Measurements from ENCODE around the gene RPS2.

The RPS2 gene

GRCh38 chr16:1972490-1972877 lies 7.9 kb upstream of the RPS2 start:
- Histone ChIP-seq H4K20me1 (ENCODE audit: insufficient read depth, low read length) (peaks cover 31% of the 10 kb centered on the region), H3K36me3 (ENCODE audit: insufficient read depth, low read length) (peaks cover 36% of the 10 kb centered on the region), H3K79me2 (ENCODE audit: insufficient read depth, low read length) (peaks cover 43% of the 10 kb centered on the region), H3K4me1 (ENCODE audit: insufficient read depth, low read length) (peaks cover 34% of the 10 kb centered on the region), H2AFZ (ENCODE audit: low read depth, low read length) (peak overlapping the region; percentile 70), H3K9me3 (ENCODE audit: insufficient read depth, low read length, severe bottlenecking) (no peaks in the 10 kb centered on the region), H3K4me2 (ENCODE audit: insufficient read depth, low read length) (peak overlapping the region; percentile 99), H3K27me3 (ENCODE audit: insufficient read depth, low read length, poor library complexity) (no peaks in the 10 kb centered on the region), H3K9ac (ENCODE audit: low read depth, low read length) (peak overlapping the region; percentile 74), H3K4me3 (ENCODE audit: low read depth in 1 of 2, low read length in 2 of 2) (peak overlapping the region; percentile 65 to 73), H3K27ac (ENCODE audit: low read length) (peak overlapping the region; percentile 61)
- DNase-seq (peak; percentile 34), ATAC-seq (ENCODE audit: insufficient read depth, low read depth) (no peak)
- no peak for TF ChIP-seq EZH2 (IDR thresholded peaks at IDR 0.05; ENCODE audit: borderline replicate concordance, low read depth, low read length, severe bottlenecking)
- no peak for TF ChIP-seq CTCF (IDR thresholded peaks at IDR 0.05; ENCODE audit: borderline replicate concordance, extremely low read depth, low read length, poor library complexity, severe bottlenecking)

GRCh38 chr16:1971796-1972489 lies 7.3 kb upstream of the RPS2 start, which contains the start of gene TBL3:
Gene TBL3, plus strand, starts transcription at chr16:1972053. Its CDS starts 112 bp downstream, at chr16:1972165.
- Histone ChIP-seq H3K4me1 (ENCODE audit: insufficient read depth, low read length) (peaks cover 34% of the 10 kb centered on the region), H3K27ac (ENCODE audit: low read length) (peak within 1 kb of the TSS; percentile 91), H3K36me3 (ENCODE audit: insufficient read depth, low read length) (peaks cover 31% of the 10 kb centered on the region), H3K9me3 (ENCODE audit: insufficient read depth, low read length, severe bottlenecking) (no peaks in the 10 kb centered on the region), H3K9ac (ENCODE audit: low read depth, low read length) (peak within 1 kb of the TSS; percentile 74), H2AFZ (ENCODE audit: low read depth, low read length) (peak within 1 kb of the TSS; percentile 70), H3K79me2 (ENCODE audit: insufficient read depth, low read length) (peaks cover 43% of the 10 kb centered on the region), H3K4me3 (ENCODE audit: low read depth in 1 of 2, low read length in 2 of 2) (peak within 1 kb of the TSS; percentile 65 to 73), H3K27me3 (ENCODE audit: insufficient read depth, low read length, poor library complexity) (no peaks in the 10 kb centered on the region), H3K4me2 (ENCODE audit: insufficient read depth, low read length) (peak within 1 kb of the TSS; percentile 99), H4K20me1 (ENCODE audit: insufficient read depth, low read length) (peaks cover 31% of the 10 kb centered on the region)
- ATAC-seq (ENCODE audit: insufficient read depth, low read depth) (peak; percentile 96), DNase-seq (peak; percentile 97)
- TF ChIP-seq CTCF (IDR thresholded peaks at IDR 0.05; ENCODE audit: borderline replicate concordance, extremely low read depth, low read length, poor library complexity, severe bottlenecking): no peak
- TF ChIP-seq EZH2 (IDR thresholded peaks at IDR 0.05; ENCODE audit: borderline replicate concordance, low read depth, low read length, severe bottlenecking): no peak

GRCh38 chr16:1968146-1968953 lies 3.7 kb upstream of the RPS2 start:
- Histone ChIP-seq H3K4me2 (ENCODE audit: insufficient read depth, low read length) (no peak overlapping the region), H3K4me1 (ENCODE audit: insufficient read depth, low read length) (peaks cover 46% of the 10 kb centered on the region), H3K27me3 (ENCODE audit: insufficient read depth, low read length, poor library complexity) (no peaks in the 10 kb centered on the region), H3K9me3 (ENCODE audit: insufficient read depth, low read length, severe bottlenecking) (no peaks in the 10 kb centered on the region), H3K36me3 (ENCODE audit: insufficient read depth, low read length) (peaks cover 8% of the 10 kb centered on the region), H3K9ac (ENCODE audit: low read depth, low read length) (no peak overlapping the region), H2AFZ (ENCODE audit: low read depth, low read length) (no peak overlapping the region), H3K27ac (ENCODE audit: low read length) (no peak overlapping the region), H4K20me1 (ENCODE audit: insufficient read depth, low read length) (peaks cover 17% of the 10 kb centered on the region), H3K79me2 (ENCODE audit: insufficient read depth, low read length) (peaks cover 57% of the 10 kb centered on the region), H3K4me3 (ENCODE audit: low read depth in 1 of 2, low read length in 2 of 2) (no peak overlapping the region)
- TF ChIP-seq CTCF (IDR thresholded peaks at IDR 0.05; ENCODE audit: borderline replicate concordance, extremely low read depth, low read length, poor library complexity, severe bottlenecking) (no peak), EZH2 (IDR thresholded peaks at IDR 0.05; ENCODE audit: borderline replicate concordance, low read depth, low read length, severe bottlenecking) (no peak)
- ATAC-seq (ENCODE audit: insufficient read depth, low read depth): no peak
- no peak for DNase-seq
